Type B pancreatic cell (in vitro differentiated cells): ENCODE measurements around the gene ARF3. TPM values are rescaled to one million over a fixed set of nuclear protein-coding genes. Genes with fewer than 3 reads are reported as not detected.
A peak's percentile ranks its signal among the peaks of the same experiment; 100 is the strongest.

Experiments used
- DNase-seq: peaks from one replicate; pipeline ENCODE4 v3.0.0; 2021; ENCODE audit warnings: mixed read lengths; ENCODE audit not compliant: unreplicated experiment; ENCODE audit errors: extremely low spot score
- H3K27ac Mint-ChIP-seq: 2 replicates; pipeline ENCODE4 v1.8.0; 2021; ENCODE audit warnings: mild to moderate bottlenecking, mixed read lengths
- H3K27me3 Mint-ChIP-seq: 2 replicates; pipeline ENCODE4 v1.8.0; 2021; ENCODE audit warnings: mixed read lengths
- H3K36me3 Mint-ChIP-seq: 2 replicates; pipeline ENCODE4 v1.8.0; 2021; ENCODE audit warnings: mixed read lengths
- H3K4me1 Mint-ChIP-seq: one replicate; pipeline ENCODE4 v1.8.0; 2021; ENCODE audit warnings: mixed read lengths; ENCODE audit not compliant: unreplicated experiment
- H3K4me3 Mint-ChIP-seq: 2 replicates; pipeline ENCODE4 v1.8.0; 2021; ENCODE audit warnings: mild to moderate bottlenecking, mixed read lengths
- H3K9me3 Mint-ChIP-seq: 2 replicates; pipeline ENCODE4 v1.8.0; 2021; ENCODE audit warnings: mixed read lengths
- CTCF ChIP-seq: fragments of 200-600 bp; sonication (generic); conservative IDR thresholded peaks from 2 replicates; pipeline ENCODE4 v1.5.0; 2021; ENCODE audit warnings: antibody characterized with exemption, mild to moderate bottlenecking
- long read RNA-seq: library from polyadenylated mRNA; unstranded; transcript quantifications from one replicate; pipeline ENCODE4 v2.0.0, GENCODE V29; 2020
- total RNA-seq: library from RNA; stranded (reverse); gene quantifications from 2 replicates; pipeline ENCODE4 v1.2.1, GENCODE V29; 2021; ENCODE audit warnings: low replicate concordance

Gene ARF3
- total RNA-seq: 161 and 168 TPM in 2 replicates
- long read RNA-seq, full-length matches to known transcripts: 1 of 22 reads
- long read RNA-seq, partial matches to known transcripts: 0 of 22 reads
- long read RNA-seq, other reads (novel, unspliced or antisense): 21 of 22 reads

DNA sequence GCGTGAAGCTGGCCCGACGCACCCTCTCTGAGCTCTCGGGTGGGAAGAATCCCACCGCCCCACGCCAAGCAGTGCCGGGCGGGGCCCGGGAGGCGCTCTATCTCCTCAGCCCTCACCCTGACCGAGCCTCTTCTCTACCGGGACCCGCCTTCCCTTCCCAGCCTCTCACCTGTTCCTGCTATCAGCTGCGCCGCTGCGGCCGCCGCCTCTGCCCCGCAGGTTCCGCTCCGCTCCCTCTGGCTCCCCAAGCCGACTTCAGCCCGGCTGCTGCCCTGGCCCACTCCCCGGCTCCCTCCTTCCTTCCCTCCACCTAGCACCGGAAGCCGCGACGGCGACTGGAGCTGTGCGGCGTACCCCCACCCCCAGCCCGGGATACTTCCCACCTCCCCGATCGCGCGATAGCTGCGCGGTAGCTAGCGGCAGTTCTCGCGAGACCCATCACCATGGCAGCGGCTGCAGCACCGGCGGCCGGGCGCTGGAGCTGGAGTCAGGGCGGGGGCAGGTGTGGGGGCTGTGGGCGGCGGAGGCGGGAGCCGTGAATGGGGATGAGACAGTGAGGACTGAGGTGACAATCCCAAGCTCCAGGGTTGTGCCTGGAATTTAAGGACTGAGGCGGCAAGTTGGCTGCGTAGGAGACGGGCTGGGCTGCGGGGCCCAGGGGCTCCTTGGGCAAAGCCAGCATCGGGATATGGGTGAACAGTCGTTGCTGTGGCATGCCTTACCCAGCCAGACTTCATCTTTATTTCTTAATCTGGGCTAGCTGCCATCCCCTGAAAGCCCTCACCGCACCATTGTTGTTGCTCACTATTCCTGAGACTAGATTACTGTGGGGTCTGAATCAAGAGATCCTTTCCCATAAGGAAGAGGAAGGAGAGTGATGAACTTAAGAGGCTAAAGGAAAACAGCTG, at the start of gene ARF3:
Gene ARF3 (minus strand): TSS at position 347 of the 908 bp plus-strand sequence. CDS start 16,392 bp downstream, outside the sequence.
- Mint-ChIP-seq H3K4me1 (peaks cover 24% of the 10 kb centered on the region), H3K9me3 (no peaks in the 10 kb centered on the region), H3K27ac (peak within 1 kb of the TSS; percentile 94), H3K27me3 (peaks cover 10% of the 10 kb centered on the region), H3K4me3 (peak within 1 kb of the TSS; percentile 99), H3K36me3 (peaks cover 14% of the 10 kb centered on the region)
- TF ChIP-seq CTCF: no peak
- DNase-seq: peak; percentile 97

DNA sequence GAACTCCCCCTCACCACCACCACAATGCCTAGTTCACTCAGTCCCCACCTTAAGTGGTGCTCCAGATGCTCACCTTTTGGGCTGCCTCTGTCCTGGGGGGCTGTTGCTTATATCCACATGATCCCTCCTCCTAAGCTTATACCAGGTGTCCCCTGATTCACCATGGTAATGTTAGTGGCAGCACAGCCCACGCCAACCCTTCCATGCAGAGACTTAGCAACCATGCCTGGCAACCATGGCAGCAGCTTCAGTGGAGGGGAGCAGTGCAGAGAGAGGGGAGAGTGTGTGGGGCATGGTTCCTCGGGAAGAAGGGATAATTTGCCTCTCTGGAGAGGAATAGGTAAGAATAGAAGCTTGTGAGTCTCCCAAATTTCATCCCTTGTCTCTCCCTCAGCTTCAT, 43.1 kb upstream of the ARF3 start:
- H3K9me3 Mint-ChIP-seq: no peaks in the 10 kb centered on the region
- DNase-seq: no peak
- peak overlapping the region; percentile 84 for H3K4me3 Mint-ChIP-seq
- H3K4me1 Mint-ChIP-seq: peaks cover 14% of the 10 kb centered on the region
- peaks cover 60% of the 10 kb centered on the region for H3K27me3 Mint-ChIP-seq
- no peak for TF ChIP-seq CTCF
- peaks cover 26% of the 10 kb centered on the region for H3K36me3 Mint-ChIP-seq
- H3K27ac Mint-ChIP-seq: peak overlapping the region; percentile 53

- peaks cover 15% of the 10 kb centered on the region for H3K4me1 Mint-ChIP-seq
- peaks cover 25% of the 10 kb centered on the region for H3K36me3 Mint-ChIP-seq
- no peaks in the 10 kb centered on the region for H3K9me3 Mint-ChIP-seq
- peak; percentile 23 for TF ChIP-seq CTCF
- H3K27ac Mint-ChIP-seq: peak within 1 kb of the TSS; percentile 53
- H3K4me3 Mint-ChIP-seq: peak within 1 kb of the TSS; percentile 84
- DNase-seq: no peak
- H3K27me3 Mint-ChIP-seq: peaks cover 64% of the 10 kb centered on the region
Observed at GRCh38 chr12:48999371-49000131, 42.3 kb upstream of the ARF3 start, which contains the start of gene DDN. DDN (minus strand) TSS chr12:48999375; CDS start chr12:48999287, 88 bp downstream.

GRCh38 chr12:48998497-48999353, 41.4 kb upstream of the ARF3 start:
- peaks cover 72% of the 10 kb centered on the region for H3K27me3 Mint-ChIP-seq
- no peak for DNase-seq
- H3K27ac Mint-ChIP-seq: no peak overlapping the region
- peaks cover 22% of the 10 kb centered on the region for H3K36me3 Mint-ChIP-seq
- TF ChIP-seq CTCF: no peak
- no peaks in the 10 kb centered on the region for H3K9me3 Mint-ChIP-seq
- peaks cover 15% of the 10 kb centered on the region for H3K4me1 Mint-ChIP-seq
- H3K4me3 Mint-ChIP-seq: peak overlapping the region; percentile 75
